SKM-1 (cell line): Measurements from ENCODE around the gene SEPTIN3.

ENCODE experiments used
- DNase-seq: peaks from one replicate; lab custom pipeline; 2025; ENCODE audit not compliant: unreplicated experiment; lab: John Stamatoyannopoulos, UW

The SEPTIN3 gene

GRCh38 chr22:41975299-41976069 lies 6.2 kb downstream of the SEPTIN3 start:
- DNase-seq: no peak

- no peak for DNase-seq
Observed at GRCh38 chr22:41976070-41976901, 7.0 kb downstream of the SEPTIN3 start.

DNA sequence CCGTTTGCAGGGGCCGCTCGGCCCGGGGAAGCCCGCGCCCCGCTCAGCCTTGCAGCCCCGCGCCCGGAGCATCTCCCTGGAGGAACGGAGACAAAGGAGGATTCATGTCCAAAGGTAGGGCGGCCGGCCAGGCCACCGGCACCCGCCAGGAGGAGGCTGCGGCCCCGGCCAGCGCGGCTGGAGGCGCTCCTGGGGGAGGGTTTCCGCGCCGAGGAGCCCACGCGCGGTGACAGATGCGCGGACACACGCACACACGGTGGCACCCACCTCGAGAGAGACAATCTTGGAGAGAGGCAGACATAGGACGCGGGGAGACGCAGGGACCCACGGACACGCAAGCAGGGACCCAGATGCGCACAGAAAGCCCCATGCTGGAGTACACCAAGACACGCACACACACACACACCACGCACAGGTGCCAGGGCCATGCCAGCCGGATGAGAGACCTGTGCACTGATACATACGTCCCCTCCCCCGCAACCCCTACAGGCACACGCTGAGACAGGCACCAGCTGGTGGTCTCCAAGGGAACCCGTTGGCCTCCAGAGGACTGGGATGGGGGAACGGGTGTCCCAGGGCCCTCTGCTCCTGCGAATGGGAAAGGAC lies 7.8 kb downstream of the SEPTIN3 start:
- no peak for DNase-seq

GRCh38 chr22:41978732-41979131 lies 9.5 kb downstream of the SEPTIN3 start:
- DNase-seq: no peak

DNA sequence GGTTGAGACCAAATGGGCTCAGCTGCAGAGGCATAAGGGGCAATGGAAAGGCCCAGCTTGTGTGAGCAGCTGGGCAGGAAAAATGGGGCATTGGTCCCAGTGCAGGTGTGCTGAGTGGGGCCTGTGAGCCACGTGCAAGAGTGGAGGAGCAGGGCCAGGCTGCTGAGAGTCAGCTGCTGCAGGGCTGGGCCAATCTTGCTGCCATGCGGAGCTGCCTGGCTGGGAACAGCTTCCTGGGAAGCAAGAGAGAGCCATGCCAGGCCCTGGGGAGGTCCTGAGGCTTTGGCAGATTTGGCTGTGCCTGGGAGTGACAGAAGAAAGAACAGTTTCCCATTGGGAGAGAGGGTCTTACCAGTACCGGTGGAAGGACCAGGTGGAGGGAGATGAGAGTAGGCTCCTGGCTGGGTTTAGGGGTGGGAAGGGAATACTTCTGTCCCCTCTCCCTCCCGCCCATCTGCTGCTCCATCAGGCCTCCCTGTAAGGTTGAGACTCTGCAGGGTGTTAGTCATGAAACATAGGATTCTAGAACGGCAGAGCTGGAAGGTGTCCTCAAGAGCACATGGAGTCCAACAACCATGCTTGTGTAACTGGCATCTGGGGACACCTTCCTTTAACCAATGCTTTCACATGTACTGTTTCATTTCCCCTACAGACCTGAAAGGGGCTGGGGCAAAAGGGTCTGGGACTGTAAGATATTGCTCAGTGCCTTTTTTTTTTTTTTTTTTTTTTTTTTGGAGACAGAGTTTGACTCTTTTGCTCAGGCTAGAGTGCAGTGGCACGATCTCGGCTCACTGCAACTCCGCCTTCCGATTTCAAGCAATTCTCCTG lies 10.4 kb downstream of the SEPTIN3 start:
- no peak for DNase-seq

- no peak for DNase-seq
Observed at GRCh38 chr22:41982865-41983264, 13.6 kb downstream of the SEPTIN3 start.

- DNase-seq: peak; percentile 32
Observed at GRCh38 chr22:41983513-41984405, 14.5 kb downstream of the SEPTIN3 start.

GRCh38 chr22:41987276-41987675 lies 18.0 kb downstream of the SEPTIN3 start:
- no peak for DNase-seq

DNA sequence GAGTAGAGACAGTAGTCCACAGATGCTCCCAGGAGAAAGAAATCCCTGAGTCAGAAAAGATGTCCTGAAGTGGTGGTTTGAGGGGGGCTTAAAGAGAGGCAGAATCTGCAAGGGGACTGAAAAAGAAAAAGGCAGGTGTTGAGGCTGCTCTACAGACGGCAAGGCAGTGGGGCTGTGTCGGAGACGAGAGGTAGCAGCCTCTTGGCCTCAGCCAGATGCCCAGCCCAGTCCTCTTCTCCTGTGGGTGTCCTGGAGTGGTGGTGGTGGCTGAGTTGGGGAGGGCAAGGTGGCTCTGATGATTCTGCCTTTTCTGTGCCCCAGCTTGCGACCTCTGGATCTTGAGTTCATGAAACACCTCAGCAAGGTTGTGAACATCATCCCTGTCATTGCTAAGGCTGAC lies 20.0 kb downstream of the SEPTIN3 start:
- DNase-seq: no peak

GRCh38 chr22:41991111-41991510 lies 21.9 kb downstream of the SEPTIN3 start:
- DNase-seq: no peak

DNA sequence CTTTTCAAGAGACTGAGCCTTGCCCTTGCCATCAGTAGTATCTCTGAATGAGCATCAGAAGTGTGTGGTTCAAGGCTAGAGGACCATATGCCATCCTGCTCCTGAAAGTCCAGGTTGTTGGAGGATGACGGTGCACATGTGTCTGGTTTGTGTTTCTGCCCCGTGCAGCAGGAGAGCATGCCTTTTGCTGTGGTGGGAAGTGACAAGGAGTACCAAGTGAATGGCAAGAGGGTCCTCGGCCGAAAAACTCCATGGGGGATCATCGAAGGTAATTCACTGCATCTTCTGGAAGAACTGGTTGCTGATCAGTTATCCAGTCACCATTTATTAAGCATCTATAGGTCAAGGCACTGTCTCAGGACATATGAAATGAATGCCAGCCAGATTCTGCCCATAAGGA lies 23.3 kb downstream of the SEPTIN3 start:
- no peak for DNase-seq

DNA sequence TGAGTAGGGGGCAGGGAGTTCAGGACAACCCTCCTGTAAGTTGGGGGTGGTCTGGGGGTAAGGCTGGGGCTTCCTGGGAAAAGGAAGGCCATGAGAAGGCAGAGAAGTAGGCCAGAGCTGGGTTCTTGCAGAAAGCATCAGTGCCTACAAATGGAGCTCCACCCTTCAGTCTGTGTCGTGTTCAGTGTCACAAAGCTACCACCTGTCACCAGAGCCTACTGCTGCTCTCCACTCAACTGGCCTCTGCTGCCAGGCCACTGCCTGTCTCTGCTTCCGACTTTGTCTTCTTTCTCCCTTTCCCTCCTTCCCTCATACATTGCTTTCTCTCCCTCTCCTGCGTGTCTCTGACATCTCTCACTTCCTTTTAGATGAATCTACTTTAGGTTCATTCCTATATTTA lies 26.0 kb downstream of the SEPTIN3 start:
- no peak for DNase-seq

GRCh38 chr22:41996826-41997225 lies 27.6 kb downstream of the SEPTIN3 start:
- no peak for DNase-seq

DNA sequence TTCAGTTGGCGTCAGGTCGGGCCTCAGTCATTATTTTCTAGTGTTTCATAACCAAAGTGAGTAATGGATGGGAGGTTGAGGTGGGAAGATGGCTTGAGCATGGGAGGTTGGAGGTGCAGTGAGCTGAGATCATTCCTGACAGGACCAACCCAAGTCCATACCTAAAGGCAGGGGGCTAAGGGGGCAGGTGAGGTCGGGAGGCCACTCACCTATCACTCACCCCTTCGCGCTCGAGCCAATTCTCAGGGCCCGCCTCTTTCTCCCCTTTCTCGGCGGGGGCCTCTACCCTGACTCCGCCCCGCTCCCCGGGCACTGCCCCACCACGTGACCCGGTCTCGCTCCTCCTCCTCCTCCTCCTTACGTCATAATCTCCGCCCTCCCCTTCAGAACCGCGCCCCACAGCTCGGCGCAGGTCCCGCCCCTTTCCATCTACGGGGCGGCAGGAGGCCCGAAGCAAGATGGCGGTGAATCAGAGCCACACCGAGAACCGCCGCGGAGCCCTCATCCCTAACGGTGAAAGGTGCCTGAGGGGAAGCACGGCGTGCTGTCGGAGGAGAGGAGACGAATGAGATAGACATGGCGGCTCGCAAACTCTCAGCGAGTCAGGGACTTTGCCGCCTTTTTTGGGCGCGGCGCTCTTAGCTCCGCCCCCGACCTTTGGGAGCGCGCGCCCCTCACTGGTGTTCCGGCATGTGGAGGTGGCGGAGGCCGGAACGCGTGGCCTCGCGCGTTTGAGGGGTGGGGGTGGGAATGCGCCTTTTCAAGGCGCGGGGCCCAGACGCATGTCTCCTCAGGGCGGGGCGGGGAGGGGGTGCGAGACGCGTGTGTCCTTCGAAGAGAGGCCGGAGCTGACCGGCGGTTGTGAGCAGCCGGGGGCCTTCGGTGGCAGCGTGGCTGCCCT lies 29.4 kb downstream of the SEPTIN3 start, which contains the start of gene WBP2NL:
Gene WBP2NL, plus strand, starts transcription at position 428 of the 901 bp plus-strand sequence. Its CDS starts 31 bp downstream, at position 459.
- peak; percentile 61 for DNase-seq

- DNase-seq: no peak
Observed at GRCh38 chr22:42000466-42000865, 31.2 kb downstream of the SEPTIN3 start.

DNA sequence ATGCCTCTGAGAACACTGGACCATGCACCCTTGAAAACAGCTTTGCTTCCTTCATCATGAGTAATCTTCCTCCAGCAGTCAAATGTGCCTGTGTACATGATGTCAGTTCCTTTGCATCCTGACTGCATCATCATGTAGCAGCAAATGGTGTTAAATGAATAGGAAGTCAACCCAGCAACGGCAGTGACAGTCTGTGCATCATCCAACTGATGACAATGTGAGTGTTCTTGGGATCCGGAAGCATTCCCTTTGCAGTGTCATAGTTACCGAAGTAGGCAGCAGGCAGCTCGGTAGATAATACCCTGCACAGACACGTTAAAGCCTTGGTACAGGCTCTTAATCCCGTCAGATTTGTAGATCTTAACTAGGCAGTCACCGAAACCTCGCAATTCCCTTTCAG lies 31.9 kb downstream of the SEPTIN3 start:
- DNase-seq: no peak

- DNase-seq: no peak
Observed at GRCh38 chr22:42001706-42002105, 32.5 kb downstream of the SEPTIN3 start.

- no peak for DNase-seq
Observed at GRCh38 chr22:42007922-42008321, 38.7 kb downstream of the SEPTIN3 start.

DNA sequence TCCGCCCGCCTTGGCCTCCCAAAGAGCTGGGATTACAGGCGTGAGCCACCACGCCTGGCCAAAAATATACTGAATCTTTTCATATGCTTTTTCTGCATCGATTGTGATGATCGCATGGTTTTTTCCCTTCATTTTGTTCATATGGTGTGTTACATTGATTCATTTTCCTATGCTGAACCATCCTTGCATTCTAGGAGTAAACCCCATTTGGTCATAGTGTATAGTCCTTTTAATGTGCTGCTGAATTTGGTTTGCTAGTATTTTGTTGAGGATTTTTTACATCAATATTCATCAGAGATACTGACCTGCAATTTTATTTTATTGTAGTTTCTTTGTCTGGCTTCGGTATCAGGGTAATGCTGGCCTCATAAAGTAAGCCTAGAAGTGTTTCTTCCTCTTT lies 41.5 kb downstream of the SEPTIN3 start:
- no peak for DNase-seq
